ELF-1 (cell line): ENCODE results near the gene DUSP28.

Experiments
- DNase-seq: peaks from one replicate; pipeline ENCODE4 v3.0.0-alpha.2; 2016; ENCODE audit warnings: low read depth, low spot score

DUSP28 gene

DNA sequence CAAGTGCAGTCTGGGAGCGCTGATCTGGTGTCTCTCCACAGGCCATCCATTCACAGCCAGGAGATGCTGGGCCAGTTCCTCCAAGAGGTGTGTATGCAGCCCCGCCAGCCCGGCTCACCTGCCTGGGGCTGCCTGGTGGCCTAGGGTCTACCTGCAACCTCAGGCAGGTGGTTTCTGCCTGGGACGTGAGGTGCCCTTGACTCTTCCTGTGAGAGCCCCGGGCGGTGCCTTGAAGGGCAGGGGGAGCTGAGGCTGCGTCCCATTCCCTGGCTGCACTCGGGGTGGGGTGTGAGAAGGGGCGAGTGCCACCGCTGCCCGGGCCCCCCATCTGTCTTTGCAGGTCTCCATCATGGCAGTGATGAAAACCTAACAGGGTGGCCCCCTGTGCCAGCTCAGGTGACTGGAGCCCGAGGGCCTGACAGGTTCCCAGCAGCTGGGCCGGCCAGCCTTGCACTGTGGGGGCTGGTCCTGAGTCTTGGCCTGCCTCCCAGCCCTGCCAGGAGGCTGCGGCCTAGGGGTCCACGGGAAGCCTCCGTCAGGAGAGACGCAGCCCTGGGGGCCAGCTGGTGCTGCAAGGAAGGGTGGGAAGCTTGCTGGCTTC is 38.3 kb downstream of the DUSP28 start:
- DNase-seq, result no peak

DNA sequence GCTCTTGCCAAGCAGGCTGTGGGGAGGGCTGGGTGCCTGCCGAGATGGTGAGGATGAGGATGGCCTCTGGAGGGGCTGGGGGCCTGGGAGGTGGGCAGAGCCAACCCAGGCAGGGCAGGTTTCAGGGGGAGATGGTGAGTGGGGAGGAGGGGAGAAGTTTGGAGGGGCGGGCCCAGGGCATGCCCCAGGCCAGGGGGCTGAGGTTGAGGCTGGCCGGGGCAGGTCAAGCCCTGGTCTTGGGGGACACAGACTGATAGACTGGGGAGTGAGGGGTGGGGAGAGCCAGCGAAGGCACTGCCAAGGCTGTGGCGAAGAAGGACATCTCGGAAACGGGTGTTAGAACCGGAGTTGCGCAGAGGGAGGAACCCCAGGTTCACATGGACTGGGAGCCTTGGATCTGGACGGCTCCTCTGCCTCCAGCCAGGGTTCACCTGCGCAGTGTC is 39.0 kb downstream of the DUSP28 start:
- DNase-seq, result no peak

DNA sequence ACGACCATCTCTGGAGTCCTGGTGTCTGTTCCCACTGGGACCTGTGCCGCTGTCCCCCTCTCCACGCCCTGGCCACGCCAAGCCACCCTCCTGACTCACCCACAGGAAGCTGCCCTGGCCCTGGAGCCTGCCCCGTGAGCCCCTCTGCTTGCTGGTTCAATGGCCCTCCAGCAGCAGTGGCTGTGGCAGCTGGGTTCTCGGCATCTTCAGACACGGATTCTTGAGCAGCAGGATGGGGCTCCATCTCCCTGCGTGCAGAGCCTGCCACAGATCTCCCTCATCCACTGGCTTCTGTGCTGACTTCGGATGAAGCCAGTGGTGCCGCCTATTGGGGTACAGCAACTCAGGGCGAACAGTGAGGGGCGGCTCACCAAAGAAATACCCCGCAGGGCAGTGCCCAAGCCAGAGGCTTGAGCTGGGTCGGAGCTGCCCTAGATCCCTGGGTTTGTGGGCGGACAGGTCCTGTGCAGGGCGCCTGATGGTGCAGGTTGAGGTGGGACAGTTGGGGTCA is 40.3 kb downstream of the DUSP28 start:
- DNase-seq, result no peak

DNA sequence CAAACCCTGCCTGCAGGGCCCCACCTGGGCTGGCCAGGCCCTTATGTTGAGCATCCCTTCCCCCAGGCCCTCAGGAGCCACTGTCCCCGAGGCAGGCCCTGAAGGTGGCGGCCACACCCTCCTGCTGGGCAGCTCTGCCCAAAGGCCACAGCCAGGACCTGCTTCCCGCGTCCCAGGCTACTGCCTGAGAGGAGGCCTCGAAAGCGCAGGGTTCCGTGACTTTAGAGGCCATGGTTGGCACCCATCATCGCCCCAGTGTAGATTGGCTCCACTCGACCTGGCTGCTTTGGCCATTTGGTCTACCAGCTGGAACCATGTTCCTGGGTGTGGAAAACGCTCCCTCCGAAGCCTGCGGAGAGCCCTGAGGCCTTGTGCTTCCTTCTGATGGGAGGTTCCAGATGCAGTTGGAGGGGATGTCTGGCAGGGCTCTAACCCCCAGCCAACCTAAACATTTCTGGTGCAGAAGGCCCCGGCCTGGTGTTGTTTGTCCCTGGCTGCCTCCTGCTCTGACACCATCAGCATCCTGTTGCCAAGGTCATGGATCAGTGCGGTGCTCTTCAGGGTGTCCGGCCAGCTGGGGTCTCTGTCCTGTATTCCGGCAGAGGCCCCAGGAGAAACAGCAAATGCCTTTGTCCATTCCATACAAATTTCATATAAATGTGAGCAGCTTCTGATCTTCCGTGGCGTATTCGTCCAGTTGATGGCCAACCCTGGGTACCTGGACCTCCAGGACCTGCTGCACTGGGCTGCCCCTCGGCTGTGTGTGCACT is 41.1 kb downstream of the DUSP28 start:
- no peak for DNase-seq

DNA sequence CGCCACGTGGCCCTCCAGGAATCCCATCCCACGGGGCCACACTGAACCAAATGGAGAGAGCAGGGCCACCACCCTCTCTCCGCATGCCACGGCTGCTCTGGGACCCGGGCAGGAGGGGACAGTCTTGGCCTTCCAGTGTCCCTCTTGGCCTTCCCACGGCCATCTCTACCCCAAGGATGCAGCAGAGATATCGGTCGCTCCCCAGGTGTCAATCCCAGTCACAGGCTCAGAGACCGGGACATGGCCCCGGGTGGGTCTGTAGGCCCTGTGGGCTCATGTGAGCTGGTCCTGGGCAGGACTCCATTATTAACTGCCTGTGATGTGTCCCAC is 41.6 kb downstream of the DUSP28 start:
- no peak for DNase-seq

DNA sequence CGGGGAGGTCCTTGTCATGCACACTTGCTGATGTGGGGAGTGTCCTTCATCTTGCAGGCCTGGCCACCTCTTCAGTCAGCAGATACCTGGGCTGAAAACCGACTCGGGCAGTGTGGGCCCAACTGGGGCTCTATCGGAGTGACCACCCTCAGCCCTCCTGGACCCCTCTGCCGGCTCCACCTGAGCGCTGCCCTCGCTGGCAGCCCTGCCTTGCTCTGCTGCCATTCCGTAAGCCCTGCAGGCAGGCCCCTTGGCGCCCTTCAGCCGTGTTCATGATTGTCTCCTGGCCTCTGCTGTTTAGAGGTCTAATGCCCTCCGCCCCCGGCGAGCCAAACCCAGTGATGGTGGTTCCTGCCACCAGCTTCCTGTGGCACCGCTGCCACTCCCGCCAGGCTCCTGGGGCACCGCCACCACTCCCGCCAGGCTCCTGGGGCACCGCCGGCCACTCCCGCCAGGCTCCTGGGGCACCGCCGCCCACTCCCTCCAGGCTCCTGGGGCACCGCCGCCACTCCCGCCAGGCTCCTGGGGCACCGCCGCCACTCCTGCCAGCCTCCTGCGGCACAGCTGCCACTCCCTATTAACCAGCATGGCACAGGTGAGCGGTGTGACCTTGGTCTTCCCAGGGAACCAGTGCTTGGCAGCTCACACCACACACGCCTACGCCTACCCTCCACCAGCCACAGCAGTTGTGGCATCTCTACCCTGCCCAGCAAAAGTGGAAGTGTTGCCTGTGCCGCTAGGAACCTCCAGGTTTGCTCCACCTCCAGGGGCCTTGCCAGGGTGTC is 42.3 kb downstream of the DUSP28 start:
- DNase-seq, result no peak

DNA sequence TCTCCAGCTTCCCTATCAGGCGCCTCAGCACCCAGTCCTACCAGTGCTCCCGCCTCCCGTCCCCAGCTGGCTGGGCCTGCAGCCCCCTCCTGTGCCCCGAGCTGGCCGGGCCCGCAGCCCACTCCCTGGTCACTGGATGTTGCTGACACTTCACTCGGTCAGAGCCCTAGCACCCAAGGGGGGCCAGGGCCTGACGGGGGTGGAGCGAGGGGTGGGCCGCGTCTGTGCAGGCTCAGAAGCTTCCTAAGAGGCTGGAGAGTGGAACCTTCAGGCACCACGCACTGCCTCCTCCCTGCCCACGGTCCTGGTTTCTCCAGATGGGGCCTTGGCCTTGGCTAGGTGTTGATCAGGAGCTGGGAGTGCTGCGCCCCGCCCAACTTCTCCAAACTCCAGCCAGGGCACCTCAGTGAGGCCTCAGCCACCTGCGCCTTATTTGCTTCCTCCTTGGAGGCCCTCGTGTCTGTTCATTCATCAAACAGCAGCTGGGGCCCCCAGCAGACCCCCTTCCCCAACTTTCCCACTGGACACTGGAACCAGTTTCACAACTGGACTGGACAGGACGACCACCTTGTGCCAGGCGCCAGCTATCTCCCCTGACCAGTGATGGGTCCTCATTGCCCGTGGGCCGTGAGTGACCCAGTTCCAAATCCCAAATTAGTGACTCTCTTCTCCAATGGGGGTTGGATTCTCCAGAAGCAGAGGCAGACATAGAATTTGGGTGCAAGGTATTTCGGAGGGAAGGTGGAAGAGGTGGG is 43.1 kb downstream of the DUSP28 start:
- DNase-seq, result no peak

DNA sequence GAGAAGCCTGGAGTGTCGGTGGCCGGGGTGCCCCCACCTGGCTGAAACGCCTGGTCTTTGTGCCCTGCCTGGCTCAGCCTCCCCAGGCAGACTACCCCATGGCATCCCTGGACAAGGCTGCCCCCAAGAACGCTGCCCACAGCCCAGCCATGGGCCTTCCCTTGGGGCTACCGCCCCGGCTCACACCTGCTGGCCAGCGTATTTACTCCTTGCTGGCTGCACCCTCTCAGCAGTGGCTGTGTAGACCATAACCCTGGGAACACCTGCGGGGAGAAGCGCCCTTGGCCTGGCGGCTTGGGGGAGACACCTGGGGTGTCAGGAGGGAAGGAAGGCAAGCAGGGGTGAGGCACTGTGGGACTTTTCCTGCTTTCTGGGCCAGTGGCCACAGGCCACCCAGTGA is 43.7 kb downstream of the DUSP28 start:
- no peak for DNase-seq

DNA sequence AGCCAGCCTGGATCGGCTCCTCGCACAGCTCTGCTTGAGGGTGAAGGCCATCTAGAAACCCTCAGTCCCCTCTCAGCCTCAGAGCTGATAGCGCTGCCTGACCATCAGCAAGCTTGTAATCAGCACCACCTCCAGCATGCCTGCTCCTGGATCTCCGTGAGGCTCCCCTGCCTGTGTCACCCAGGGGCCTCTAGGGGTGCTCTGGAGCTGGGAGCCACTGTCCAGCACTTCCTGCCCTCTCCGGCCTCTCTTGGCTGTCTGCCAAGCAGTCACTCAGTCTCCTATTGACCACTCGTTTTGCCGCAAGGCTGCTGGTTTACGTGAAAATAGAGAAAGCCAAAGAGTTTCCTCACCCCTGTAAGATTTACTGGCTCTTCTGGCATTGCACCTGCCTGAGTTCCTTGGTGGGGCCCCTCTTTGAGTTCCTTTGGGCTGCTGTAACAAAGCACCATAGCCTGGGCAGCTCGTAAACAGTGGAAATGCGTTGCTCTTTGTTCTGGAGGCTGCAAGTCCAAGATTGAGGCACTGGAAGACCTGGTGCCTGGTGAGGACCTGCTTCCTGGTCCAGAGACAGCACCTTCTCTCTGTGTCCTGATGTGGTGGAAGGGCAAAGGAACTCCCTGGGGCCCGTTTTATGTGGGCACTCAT is 44.3 kb downstream of the DUSP28 start:
- DNase-seq, result peak; percentile 70

DNA sequence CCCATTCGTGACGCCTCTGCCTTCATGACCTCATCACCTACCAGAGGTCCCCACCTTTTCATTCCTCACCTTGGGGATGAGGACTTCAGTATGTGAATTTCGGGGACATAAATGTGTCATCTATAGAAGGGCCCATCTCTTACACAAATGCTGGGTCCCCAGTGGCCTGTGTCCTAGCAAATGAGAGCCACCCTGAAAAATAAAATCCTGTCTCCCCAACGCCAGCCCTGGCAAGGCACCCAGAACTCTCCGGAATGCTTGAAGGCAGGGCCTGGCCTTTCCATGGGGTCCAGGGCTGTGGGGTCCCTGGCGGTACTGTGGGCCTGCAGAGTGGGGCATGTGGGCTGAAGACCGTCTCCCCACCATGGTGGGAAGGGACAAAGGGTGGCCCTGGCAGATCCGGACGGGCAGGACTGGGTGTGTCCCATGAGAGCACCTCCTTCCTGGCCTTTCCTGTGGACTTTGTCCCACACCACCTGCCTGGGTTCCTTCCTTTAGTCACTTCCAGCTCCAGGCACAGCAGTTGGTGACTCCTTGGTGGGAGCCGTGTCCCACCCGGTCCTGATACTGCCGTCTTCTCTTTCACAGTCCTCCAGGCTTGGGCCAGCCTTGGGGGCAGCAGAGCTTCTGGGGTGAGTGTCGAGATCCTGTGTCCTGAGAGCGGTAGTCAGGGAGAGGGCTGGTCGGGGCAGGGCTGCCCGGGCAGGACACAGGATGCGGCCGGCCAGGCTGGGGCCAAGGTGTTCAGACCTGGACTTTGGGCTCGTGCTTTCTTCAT is 45.0 kb downstream of the DUSP28 start:
- DNase-seq, result no peak

DNA sequence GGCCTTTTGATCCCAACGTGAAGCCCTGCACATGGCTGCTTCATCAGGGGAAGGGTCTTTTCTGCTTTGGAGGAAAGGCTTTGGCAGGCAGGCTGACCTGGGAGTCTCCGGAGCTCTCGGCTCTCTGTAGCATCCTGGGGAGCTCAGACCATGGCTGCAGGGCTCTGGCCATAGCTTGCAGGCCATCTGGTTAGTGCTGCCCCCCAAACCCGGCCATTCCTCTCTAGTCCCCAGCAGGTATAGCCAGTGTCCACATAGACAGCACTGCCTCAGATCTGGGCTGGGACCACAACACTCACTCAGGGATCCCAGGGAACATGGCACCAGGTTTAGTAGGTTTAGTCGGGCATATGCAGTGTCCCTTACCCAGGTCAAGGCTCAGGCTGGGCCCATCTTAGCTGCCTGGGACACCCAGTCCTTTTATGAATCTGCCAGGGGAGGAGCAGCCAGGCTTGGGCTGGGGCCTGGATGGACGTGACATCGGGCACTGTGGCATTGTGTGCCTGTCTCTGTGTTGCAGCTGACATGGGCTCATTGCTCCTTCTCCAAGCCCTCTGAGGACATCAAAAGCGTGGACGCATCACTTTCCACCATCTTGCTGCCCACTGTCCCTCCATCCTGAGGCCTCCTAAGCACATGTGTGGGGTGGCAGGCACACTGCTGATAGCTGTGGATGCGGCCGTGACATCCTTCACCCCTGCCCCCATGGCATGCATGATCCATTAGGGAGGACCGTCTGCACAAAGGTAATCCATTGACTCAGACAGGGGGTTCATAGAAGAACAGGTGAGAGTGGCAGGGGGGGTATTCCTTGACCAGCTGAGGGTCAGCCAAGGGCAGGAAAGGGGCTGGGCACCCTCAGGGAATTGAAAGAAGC is 45.9 kb downstream of the DUSP28 start:
- no peak for DNase-seq

DNA sequence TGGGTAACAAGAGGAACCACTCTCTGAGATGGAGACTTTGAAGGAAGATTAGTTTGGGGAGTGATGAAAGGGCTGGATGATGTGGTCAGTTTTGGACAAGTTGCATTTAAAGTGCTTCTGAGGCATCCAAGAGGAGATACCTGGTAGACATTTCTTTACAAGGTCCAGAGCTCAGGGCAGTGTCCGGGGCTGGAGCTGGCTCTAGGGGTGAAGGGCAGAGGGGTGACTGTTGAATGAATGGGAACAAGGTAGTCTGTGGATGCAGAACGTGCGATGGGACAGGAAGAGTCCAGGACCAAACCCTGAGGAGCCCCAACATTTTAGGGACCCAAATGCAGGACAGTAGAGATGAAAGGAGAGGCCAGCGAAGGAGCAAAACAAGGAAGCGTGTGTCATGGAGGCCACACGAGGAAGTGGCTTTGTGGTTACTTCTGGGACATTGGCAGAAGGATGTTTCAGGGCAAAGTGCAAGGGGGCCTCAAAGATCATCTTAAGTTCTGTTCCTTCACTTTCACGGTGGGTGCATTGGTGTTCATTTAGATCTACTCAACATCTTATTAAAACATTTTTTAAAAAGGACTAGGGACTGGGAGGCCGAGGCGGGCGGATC is 51.5 kb downstream of the DUSP28 start:
- DNase-seq, result no peak
